ENCODE measurements around the gene LAMTOR2. TPM values are rescaled to one million over a fixed set of nuclear protein-coding genes. Genes with fewer than 3 reads are reported as not detected.

Gene LAMTOR2
- total RNA-seq, 1 experiment from 2014 or later, result 60.2 TPM

DNA sequence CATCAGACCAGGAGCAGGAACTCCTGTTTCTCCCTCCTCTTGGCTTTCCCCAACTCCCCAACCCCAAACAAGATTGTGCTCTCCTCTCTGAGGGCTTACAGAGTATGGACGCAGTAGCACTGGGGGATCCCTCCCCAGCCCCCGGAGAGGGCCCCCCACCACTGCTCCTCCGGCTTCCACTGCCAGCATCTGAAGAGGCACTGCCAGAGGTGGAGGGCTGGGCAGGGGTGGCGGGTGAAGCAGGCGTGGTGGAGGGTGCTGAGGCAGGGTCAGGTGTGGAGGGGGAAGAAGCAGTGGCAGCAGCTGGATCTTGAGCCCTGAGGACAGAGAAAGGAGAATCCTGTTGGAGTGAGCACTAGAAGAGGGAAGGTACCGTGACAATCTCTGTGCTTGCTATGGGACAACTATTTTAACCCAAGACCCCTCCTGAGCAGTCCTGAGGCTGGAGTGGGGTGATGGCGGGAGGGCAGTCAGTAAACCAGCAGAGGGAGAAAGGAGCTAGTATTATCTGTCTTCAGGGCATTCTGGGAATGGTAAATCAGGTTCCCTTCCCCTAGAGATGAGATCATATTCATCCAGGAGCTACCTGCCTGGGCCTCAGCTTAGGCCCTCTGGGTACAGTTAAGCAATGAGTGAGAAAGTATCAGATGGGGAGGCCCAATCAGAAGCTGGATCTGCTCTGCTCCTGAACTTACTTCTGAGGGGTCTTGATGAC lies 3.4 kb upstream of the LAMTOR2 start:
- Histone ChIP-seq H3K4me1 (ENCODE audit: control insufficient read depth in 1 of 2, insufficient read depth in 2 of 2, low read length in 2 of 2) (peaks cover 6 to 19% of the 10 kb centered on the region in 2 experiments; a peak in 3 of 4 replicates), H3K9me2 (ENCODE audit: insufficient read depth) (no peaks in the 10 kb centered on the region), H3K4me3 (replicated peaks in 1 of 2; ENCODE audit: low read depth in 1 of 2, low read length in 2 of 2) (no peak overlapping the region), H3K9ac (ENCODE audit: low read length) (no peak overlapping the region), H4K20me1 (ENCODE audit: insufficient read depth) (no peaks in the 10 kb centered on the region), H2AFZ (ENCODE audit: low read depth, low read length, poor library complexity, severe bottlenecking) (no peak overlapping the region), H3K27me3 (ENCODE audit: insufficient read depth, low read length) (no peaks in the 10 kb centered on the region), H3K79me2 (ENCODE audit: insufficient read depth, low read length) (peaks cover 33% of the 10 kb centered on the region), H3K4me2 (ENCODE audit: low read length) (no peak overlapping the region), H3K27ac (ENCODE audit: low read depth, low read length) (no peak overlapping the region), H3K36me3 (ENCODE audit: control insufficient read depth in 1 of 2, insufficient read depth in 2 of 2, low read length in 2 of 2) (peaks cover 14 to 15% of the 10 kb centered on the region in 2 experiments; a peak in 3 of 4 replicates), H3K9me3 (ENCODE audit: control insufficient read depth in 1 of 2, insufficient read depth in 1 of 2, low read depth in 1 of 2, low read length in 2 of 2) (no peaks in the 10 kb centered on the region)
- intact Hi-C loops (cut with micrococcal nuclease), result loop anchor here (5.0 kb wide), 1 partner anchor 109 kb away; the partner anchor contains the start of gene RXFP4
- no TSS peak for BruUV-seq (replicated peaks)
- DNase-seq (ENCODE audit: low read depth, low spot score) (no peak), ATAC-seq (no peak)
- TF ChIP-seq SRF (IDR thresholded peaks at IDR 0.05; ENCODE audit: low read depth) (no peak), EZH2phosphoT487 (IDR thresholded peaks at IDR 0.05; ENCODE audit: borderline replicate concordance) (no peak), JUND (IDR thresholded peaks at IDR 0.05) (no peak), YY1 (IDR thresholded peaks at IDR 0.05; ENCODE audit: extremely low read depth, insufficient replicate concordance, low read depth, low read length) (no peak), CBX3 (IDR thresholded peaks at IDR 0.05; ENCODE audit: low read depth) (no peak), SIN3A (IDR thresholded peaks at IDR 0.05; ENCODE audit: low read depth) (no peak), ZNF274 (IDR thresholded peaks at IDR 0.05; ENCODE audit: low read depth, low read length) (no peak), EGR1 (IDR thresholded peaks at IDR 0.05; ENCODE audit: low read depth) (no peak), FOSL1 (IDR thresholded peaks at IDR 0.05; ENCODE audit: low read depth) (no peak), RAD21 (IDR thresholded peaks at IDR 0.05; ENCODE audit: low read depth) (no peak), EZH2 (IDR thresholded peaks at IDR 0.05) (no peak), POLR2A (IDR thresholded peaks at IDR 0.05; ENCODE audit: borderline replicate concordance, extremely low read depth, insufficient read depth, insufficient read length) (no peak), POLR2AphosphoS5 (IDR thresholded peaks at IDR 0.05; ENCODE audit: low read depth, low read length) (no peak)
- TF ChIP-seq, protein P1, sequence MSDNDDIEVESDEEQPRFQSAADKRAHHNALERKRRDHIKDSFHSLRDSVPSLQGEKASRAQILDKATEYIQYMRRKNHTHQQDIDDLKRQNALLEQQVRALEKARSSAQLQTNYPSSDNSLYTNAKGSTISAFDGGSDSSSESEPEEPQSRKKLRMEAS (IDR thresholded peaks at IDR 0.05), result no peak
- TF ChIP-seq, protein P2, sequence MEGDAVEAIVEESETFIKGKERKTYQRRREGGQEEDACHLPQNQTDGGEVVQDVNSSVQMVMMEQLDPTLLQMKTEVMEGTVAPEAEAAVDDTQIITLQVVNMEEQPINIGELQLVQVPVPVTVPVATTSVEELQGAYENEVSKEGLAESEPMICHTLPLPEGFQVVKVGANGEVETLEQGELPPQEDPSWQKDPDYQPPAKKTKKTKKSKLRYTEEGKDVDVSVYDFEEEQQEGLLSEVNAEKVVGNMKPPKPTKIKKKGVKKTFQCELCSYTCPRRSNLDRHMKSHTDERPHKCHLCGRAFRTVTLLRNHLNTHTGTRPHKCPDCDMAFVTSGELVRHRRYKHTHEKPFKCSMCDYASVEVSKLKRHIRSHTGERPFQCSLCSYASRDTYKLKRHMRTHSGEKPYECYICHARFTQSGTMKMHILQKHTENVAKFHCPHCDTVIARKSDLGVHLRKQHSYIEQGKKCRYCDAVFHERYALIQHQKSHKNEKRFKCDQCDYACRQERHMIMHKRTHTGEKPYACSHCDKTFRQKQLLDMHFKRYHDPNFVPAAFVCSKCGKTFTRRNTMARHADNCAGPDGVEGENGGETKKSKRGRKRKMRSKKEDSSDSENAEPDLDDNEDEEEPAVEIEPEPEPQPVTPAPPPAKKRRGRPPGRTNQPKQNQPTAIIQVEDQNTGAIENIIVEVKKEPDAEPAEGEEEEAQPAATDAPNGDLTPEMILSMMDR (IDR thresholded peaks at IDR 0.05 in 2 of 3, conservative IDR thresholded peaks at IDR 0.05 in 1 of 3; ENCODE audit: borderline replicate concordance in 1 of 3, insufficient read depth in 1 of 3, low read depth in 2 of 3, low read length in 2 of 3), result no peak
- TF ChIP-seq, protein P3, sequence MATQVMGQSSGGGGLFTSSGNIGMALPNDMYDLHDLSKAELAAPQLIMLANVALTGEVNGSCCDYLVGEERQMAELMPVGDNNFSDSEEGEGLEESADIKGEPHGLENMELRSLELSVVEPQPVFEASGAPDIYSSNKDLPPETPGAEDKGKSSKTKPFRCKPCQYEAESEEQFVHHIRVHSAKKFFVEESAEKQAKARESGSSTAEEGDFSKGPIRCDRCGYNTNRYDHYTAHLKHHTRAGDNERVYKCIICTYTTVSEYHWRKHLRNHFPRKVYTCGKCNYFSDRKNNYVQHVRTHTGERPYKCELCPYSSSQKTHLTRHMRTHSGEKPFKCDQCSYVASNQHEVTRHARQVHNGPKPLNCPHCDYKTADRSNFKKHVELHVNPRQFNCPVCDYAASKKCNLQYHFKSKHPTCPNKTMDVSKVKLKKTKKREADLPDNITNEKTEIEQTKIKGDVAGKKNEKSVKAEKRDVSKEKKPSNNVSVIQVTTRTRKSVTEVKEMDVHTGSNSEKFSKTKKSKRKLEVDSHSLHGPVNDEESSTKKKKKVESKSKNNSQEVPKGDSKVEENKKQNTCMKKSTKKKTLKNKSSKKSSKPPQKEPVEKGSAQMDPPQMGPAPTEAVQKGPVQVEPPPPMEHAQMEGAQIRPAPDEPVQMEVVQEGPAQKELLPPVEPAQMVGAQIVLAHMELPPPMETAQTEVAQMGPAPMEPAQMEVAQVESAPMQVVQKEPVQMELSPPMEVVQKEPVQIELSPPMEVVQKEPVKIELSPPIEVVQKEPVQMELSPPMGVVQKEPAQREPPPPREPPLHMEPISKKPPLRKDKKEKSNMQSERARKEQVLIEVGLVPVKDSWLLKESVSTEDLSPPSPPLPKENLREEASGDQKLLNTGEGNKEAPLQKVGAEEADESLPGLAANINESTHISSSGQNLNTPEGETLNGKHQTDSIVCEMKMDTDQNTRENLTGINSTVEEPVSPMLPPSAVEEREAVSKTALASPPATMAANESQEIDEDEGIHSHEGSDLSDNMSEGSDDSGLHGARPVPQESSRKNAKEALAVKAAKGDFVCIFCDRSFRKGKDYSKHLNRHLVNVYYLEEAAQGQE (IDR thresholded peaks at IDR 0.05; ENCODE audit: low read depth), result no peak
- TF ChIP-seq, protein P4, sequence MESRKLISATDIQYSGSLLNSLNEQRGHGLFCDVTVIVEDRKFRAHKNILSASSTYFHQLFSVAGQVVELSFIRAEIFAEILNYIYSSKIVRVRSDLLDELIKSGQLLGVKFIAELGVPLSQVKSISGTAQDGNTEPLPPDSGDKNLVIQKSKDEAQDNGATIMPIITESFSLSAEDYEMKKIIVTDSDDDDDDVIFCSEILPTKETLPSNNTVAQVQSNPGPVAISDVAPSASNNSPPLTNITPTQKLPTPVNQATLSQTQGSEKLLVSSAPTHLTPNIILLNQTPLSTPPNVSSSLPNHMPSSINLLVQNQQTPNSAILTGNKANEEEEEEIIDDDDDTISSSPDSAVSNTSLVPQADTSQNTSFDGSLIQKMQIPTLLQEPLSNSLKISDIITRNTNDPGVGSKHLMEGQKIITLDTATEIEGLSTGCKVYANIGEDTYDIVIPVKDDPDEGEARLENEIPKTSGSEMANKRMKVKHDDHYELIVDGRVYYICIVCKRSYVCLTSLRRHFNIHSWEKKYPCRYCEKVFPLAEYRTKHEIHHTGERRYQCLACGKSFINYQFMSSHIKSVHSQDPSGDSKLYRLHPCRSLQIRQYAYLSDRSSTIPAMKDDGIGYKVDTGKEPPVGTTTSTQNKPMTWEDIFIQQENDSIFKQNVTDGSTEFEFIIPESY (IDR thresholded peaks at IDR 0.05; ENCODE audit: extremely low read depth, insufficient replicate concordance, low read length), result no peak
- ChIA-PET RAD21 (ENCODE audit: low non-redundant PET in 1 of 2, low total read pairs in 2 of 2, uncharacterized antibody in 2 of 2, unreplicated experiment in 2 of 2) (no interaction called here), POLR2A (no interaction called here), CTCF (no interaction called here)

Measured in HCT116 (cell line).